GM18519 (cell line): ENCODE results near the gene PSMG3.

ENCODE experiments used
- ATAC-seq: cut with Tn5 transposase; IDR thresholded peaks from one replicate; pipeline ENCODE4 v1.9.1; 2021; ENCODE audit warnings: mild to moderate bottlenecking, moderate library complexity; ENCODE audit not compliant: unreplicated experiment, low FRiP score

PSMG3 gene

GRCh38 chr7:1559626-1560590 is 9.9 kb downstream of the PSMG3 start:
- no peak for ATAC-seq

GRCh38 chr7:1558841-1559625 is 10.8 kb downstream of the PSMG3 start:
- ATAC-seq: no peak

DNA sequence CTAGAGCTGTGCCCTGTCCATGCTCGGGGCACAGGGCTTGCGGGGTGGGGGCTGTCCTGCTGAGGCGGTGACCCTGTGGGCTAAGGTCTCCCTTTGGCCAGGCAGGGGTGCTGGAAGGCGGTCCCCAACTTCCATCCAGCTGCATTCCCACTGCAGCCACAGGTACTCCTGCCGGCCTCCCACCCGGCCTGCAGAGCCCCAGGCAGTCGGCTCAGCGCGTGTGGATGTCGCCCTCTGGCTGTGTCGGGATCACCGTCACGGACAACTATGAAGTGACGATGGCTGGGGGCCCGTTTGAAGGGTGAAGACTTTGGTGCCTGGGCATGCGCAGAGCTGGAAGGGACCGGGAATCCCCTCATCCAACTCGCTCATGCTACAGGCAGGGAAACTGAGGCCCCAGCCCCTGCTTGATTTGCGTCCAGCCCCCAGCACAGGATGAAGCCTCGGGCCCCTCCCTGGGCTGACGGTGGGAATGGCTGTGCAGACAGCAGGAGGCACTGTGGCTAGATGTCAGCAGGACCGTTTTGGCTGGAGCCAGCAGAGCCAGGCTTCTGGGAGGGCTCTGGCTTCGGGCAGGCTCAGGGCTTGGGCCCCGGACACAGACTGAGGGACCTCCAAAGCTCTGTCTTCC is 11.5 kb downstream of the PSMG3 start:
- ATAC-seq: no peak

- ATAC-seq: no peak
Measured at GRCh38 chr7:1557771-1558170, 12.1 kb downstream of the PSMG3 start.

GRCh38 chr7:1557006-1557405 is 12.8 kb downstream of the PSMG3 start:
- no peak for ATAC-seq

DNA sequence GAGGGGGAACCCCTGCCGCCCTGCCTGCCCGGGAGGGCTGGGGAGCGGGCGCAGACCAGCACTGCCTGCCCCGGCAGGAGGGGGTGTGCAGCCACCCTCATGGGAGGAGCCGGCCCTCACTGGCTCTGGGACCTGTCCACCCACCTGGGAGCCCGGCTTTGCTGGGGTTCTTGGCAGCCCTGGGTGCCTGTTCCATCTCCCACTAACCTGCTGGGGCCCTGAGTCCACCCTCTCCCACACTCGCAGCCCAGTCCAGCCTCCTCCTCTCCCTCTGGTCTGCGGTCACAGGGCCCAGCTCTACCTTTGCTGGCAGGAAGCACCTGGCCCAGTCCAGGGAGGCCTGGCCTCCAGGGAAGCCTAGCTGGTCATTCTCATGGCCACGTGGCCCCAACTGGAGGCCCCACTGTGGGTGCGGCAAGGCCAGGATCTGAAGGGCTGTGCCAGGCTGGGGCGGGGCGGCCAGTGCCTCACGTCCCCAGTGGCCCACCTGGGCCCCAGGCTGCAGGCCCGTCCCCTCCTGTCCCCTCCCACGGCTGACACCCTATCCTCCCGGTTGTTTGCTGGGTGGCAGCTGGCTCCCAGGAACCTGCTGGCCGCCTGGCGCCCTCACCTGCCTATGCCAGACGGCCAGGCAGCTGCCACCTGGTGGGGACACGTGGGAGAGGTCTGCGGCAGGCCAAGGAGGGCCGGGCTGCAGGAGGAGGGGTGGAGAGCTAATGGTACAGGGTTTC is 13.9 kb downstream of the PSMG3 start, which contains the start of gene TMEM184A:
TMEM184A (minus strand) TSS at position 393 of the 731 bp plus-strand sequence. CDS start 721 bp downstream, outside the sequence.
- ATAC-seq: no peak

DNA sequence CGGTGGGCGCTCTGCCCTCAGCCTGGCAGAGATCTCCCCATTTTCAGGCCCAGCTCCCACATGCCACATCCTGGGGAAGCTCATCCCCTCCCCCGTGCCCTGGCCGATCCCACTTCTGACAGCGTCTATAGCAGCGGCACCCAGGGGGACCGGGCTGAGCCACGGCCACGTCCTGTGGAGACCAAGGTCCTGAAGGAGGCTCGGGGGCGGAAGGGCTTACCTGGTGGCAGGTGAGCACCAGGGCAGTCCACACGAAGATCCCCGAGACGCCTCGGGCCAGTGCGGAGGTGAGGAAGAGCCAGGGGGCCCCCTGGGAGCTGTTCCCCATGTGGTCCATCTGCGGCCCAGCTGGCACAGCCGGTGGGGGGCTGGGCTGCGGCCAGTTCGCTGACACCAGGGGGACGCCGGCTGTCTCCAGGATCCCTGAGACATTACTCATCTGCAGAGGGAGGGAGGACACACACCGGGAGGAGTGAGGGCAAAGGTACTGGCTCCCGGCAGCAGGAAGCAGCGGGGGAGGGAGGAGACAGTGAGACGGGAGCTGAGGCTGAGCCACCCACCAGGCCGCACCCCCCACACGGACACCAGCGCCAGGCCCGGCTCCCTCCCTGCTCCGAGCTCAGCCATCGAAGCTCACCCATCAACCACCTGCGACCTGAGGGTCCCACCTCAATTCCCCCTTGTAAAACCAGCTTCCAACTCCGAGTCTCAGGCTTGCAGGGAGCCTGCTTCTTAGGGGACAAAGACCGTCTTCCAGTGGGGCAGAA is 14.6 kb downstream of the PSMG3 start:
- no peak for ATAC-seq

GRCh38 chr7:1554333-1555045 is 15.3 kb downstream of the PSMG3 start:
- no peak for ATAC-seq

- no peak for ATAC-seq
Measured at GRCh38 chr7:1553512-1554210, 16.2 kb downstream of the PSMG3 start.

GRCh38 chr7:1552200-1552599 is 17.6 kb downstream of the PSMG3 start:
- ATAC-seq: no peak

GRCh38 chr7:1550846-1551155 is 19.0 kb downstream of the PSMG3 start:
- no peak for ATAC-seq

DNA sequence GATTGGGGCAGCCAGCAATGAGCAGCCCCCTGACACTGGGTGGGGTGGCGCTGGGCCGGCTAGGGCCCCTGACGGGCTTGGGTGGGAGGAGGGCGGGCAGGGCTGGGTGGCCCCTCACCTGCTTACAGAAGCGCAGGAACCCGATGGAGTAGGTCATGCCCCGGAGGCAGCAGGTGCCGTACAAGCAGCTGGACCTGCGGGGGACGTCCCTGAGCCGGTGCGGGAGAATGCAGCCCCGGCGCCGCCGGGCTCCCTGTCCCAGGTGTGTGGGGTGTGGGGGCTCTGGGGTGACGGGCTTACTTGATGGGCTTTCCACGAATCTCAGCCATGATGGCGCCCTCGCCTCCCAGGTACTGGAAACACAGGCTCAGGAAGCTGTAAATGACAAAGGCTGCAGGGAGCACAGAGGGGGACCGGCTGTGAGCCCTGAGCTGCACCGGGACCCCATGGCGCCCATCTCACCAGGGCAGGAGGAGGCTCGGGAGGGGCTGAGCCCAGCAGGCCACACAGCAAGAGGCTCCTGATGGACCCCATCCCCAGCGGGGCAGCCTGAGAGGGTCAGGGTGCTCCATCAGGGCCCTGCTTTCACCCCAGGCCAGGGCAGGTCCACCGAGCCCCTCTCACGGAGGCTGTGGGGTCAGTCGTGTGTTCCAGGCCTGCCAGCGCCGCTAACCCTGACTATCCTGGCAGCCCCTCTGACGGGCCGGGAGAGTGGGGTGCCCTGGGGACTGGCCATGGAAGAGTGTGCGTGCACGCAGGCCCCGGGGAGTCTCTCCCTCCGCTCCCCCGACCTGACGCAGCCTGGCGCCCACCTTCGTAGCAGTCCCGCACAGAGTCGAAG is 19.6 kb downstream of the PSMG3 start:
- ATAC-seq: no peak

- no peak for ATAC-seq
Measured at GRCh38 chr7:1549357-1550004, 20.4 kb downstream of the PSMG3 start.

- no peak for ATAC-seq
Measured at GRCh38 chr7:1548944-1549343, 20.9 kb downstream of the PSMG3 start.

GRCh38 chr7:1548438-1548831 is 21.4 kb downstream of the PSMG3 start:
- ATAC-seq: no peak

DNA sequence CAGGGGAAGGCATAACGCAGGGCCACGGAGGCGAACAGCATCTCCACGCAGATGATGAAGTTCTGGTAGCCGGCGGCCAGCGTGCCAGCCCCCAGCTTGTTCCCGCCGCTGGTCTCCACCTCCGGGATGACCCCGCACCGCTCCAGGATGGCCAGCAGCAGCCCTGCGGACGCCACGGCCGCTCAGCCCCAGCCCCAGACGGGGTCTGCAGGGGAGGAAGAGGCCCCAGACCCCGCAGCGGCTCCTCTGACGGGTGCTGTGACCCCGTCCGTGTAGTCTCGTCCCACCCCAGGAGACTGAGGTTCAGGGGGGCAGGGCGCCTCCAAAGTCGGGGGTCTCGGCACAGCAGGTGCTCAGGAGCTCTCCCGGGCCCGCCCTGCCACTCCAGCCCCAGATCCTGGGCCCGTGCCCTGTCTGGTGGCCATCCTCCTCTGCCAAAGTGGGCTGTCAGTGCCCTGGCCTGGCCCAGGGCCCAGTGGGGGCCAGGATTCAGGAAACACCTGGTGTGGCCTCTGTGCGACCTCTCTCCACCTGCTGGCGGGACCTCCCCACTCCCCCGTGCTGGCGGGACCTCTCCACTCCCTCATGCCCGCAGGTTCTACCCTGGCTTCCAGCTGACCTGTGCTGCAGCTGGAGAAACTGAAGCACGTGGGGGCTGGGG is 21.9 kb downstream of the PSMG3 start:
- no peak for ATAC-seq
